Gastrocnemius medialis (tissue), 4 donors: ENCODE results near the gene ATP8B4.

Experiments used
- CTCF ChIP-seq, 5 experiments: fragments of 450-650 bp in 3 of 5; fragments of 200-600 bp in 2 of 5; sonication (generic) in 2 of 5; IDR thresholded peaks in 4 of 5; conservative IDR thresholded peaks in 1 of 5; 1 replicate in 4 of 5; 2 replicates in 1 of 5; pipeline ENCODE4 v1.5.1; 2016 to 2019; ENCODE audit warnings: antibody characterized with exemption in 5 of 5, mild to moderate bottlenecking in 3 of 5, moderate library complexity in 3 of 5
- POLR2A ChIP-seq, 2 donors: fragments of 450-650 bp; IDR thresholded peaks; one replicate each; pipeline ENCODE4 v1.6.1; 2017; ENCODE audit warnings: antibody characterized with exemption in 2 of 2, mild to moderate bottlenecking in 2 of 2, moderate library complexity in 2 of 2

- TF ChIP-seq CTCF (IDR thresholded peaks at IDR 0.05 in 4 of 5, conservative IDR thresholded peaks at IDR 0.05 in 1 of 5) = no peak
- no peak for TF ChIP-seq POLR2A (IDR thresholded peaks at IDR 0.05)
Observed at GRCh38 chr15:50124631-50125030, 5.6 kb upstream of the ATP8B4 start.
